Measurements from ENCODE around the gene PDE3A.

DNA sequence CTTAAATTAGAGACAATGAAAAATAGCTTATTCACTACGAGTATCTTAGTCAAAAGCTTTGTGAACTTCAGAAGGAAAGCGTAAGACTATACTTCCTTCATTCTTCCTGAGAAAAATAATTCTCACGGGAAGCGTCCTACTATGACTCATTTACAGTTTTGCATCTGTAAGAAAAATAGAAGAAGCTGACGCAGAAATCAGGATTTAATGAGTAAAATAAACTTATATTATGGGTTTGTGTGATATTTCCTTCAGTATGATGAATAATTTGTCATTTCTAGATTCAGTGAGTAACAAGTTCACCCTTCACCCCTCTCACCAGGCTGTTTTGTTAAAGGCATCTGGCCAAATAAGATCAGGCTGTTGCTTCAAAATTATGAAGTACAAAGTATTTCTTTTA, 17.8 kb upstream of the PDE3A start:
- TF ChIP-seq CTCF (conservative IDR thresholded peaks at IDR 0.05), result no peak
- no peak for TF ChIP-seq ZFX (IDR thresholded peaks at IDR 0.05)
